Astrocyte (in vitro differentiated cells and primary cell): ENCODE data around the gene METTL1. TPM values are rescaled to one million over a fixed set of nuclear protein-coding genes. Genes with fewer than 3 reads are reported as not detected.
A peak's percentile ranks its signal among the peaks of the same experiment; 100 is the strongest.

ENCODE experiments used
- DNase-seq: peaks from one replicate; pipeline ENCODE4 v3.0.0-alpha.2; 2010; ENCODE audit warnings: low read depth
- FAIRE-seq: peaks from 2 replicates; lab custom pipeline; 2011; peaks lifted over from hg19 to GRCh38; lab: Jason Lieb, UNC
- H2AFZ ChIP-seq: 2 replicates; pipeline ENCODE4 v1.6.0; 2012; ENCODE audit warnings: low read depth, low read length, inconsistent platforms
- H3K27ac ChIP-seq: 2 replicates; pipeline ENCODE4 v1.5.1; 2011; ENCODE audit warnings: low read depth, low read length, inconsistent platforms
- H3K27me3 ChIP-seq: 2 replicates; pipeline ENCODE4 v1.6.0; 2011; ENCODE audit warnings: low read length, inconsistent platforms; ENCODE audit not compliant: insufficient read depth
- H3K36me3 ChIP-seq: 2 replicates; pipeline ENCODE4 v1.5.1; 2011; ENCODE audit warnings: low read length, inconsistent platforms; ENCODE audit not compliant: insufficient read depth
- H3K4me1 ChIP-seq: 2 replicates; pipeline ENCODE4 v1.5.1; 2011; ENCODE audit warnings: low read length, inconsistent platforms; ENCODE audit not compliant: insufficient read depth
- H3K4me2 ChIP-seq: 2 replicates; pipeline ENCODE4 v1.6.0; 2012; ENCODE audit warnings: low read length, inconsistent platforms
- H3K4me3 ChIP-seq: 2 replicates; pipeline ENCODE4 v1.5.1; 2011; ENCODE audit warnings: low read depth, mild to moderate bottlenecking, low read length, inconsistent platforms; ENCODE audit not compliant: insufficient read depth
- H3K79me2 ChIP-seq: 2 replicates; pipeline ENCODE4 v1.6.0; 2012; ENCODE audit warnings: mild to moderate bottlenecking, low read length, inconsistent platforms; ENCODE audit not compliant: insufficient read depth
- H3K9ac ChIP-seq: 2 replicates; pipeline ENCODE4 v1.6.0; 2012; ENCODE audit warnings: mild to moderate bottlenecking, low read length, inconsistent platforms
- H3K9me3 ChIP-seq: 2 replicates; pipeline ENCODE4 v1.5.1; 2012; ENCODE audit warnings: low read depth, mild to moderate bottlenecking, low read length, inconsistent platforms; ENCODE audit not compliant: insufficient read depth
- H4K20me1 ChIP-seq: 2 replicates; pipeline ENCODE4 v1.6.0; 2012; ENCODE audit warnings: low read length, inconsistent platforms; ENCODE audit not compliant: insufficient read depth
- H3K27ac Mint-ChIP-seq: one replicate; pipeline ENCODE4 v1.8.0; 2021; ENCODE audit warnings: mild to moderate bottlenecking, mixed read lengths; ENCODE audit not compliant: unreplicated experiment
- H3K27me3 Mint-ChIP-seq: one replicate; pipeline ENCODE4 v1.8.0; 2021; ENCODE audit warnings: low read depth, mixed read lengths; ENCODE audit not compliant: unreplicated experiment
- H3K36me3 Mint-ChIP-seq: one replicate; pipeline ENCODE4 v1.8.0; 2021; ENCODE audit warnings: low read depth, mixed read lengths; ENCODE audit not compliant: unreplicated experiment
- H3K4me1 Mint-ChIP-seq: one replicate; pipeline ENCODE4 v1.8.0; 2021; ENCODE audit warnings: low read depth, mixed read lengths; ENCODE audit not compliant: unreplicated experiment
- H3K4me3 Mint-ChIP-seq: one replicate; pipeline ENCODE4 v1.8.0; 2021; ENCODE audit warnings: mild to moderate bottlenecking, moderate library complexity, mixed read lengths; ENCODE audit not compliant: unreplicated experiment
- H3K9me3 Mint-ChIP-seq: one replicate; pipeline ENCODE4 v1.8.0; 2021; ENCODE audit warnings: mild to moderate bottlenecking, mixed read lengths; ENCODE audit not compliant: unreplicated experiment
- CTCF ChIP-seq: IDR thresholded peaks from 2 replicates; pipeline ENCODE4 v1.5.1; 2011; ENCODE audit warnings: low read depth, mild to moderate bottlenecking, inconsistent platforms, low read length, moderate library complexity; ENCODE audit not compliant: insufficient read depth
- EZH2 ChIP-seq: IDR thresholded peaks from 2 replicates; pipeline ENCODE4 v1.6.1; 2012; ENCODE audit warnings: mild to moderate bottlenecking, low read length, inconsistent platforms; ENCODE audit not compliant: insufficient read depth
- total RNA-seq: library from RNA; stranded (reverse); gene quantifications from 2 replicates; pipeline ENCODE4 v1.2.1, GENCODE V29; 2021

The METTL1 gene
- total RNA-seq, 1 donor from 2014 or later = 21.1 TPM

GRCh38 chr12:57811028-57811755, 39.3 kb upstream of the METTL1 start:
- Histone ChIP-seq H3K27me3 (no peaks in the 10 kb centered on the region), H3K79me2 (no peaks in the 10 kb centered on the region), H3K9ac (no peak overlapping the region), H4K20me1 (peaks cover 18% of the 10 kb centered on the region), H3K36me3 (peaks cover 12% of the 10 kb centered on the region), H2AFZ (no peak overlapping the region), H3K4me3 (no peak overlapping the region), H3K9me3 (no peaks in the 10 kb centered on the region), H3K4me1 (peaks cover 16% of the 10 kb centered on the region), H3K4me2 (no peak overlapping the region), H3K27ac (no peak overlapping the region)
- Mint-ChIP-seq H3K27ac (no peak overlapping the region), H3K4me3 (no peak overlapping the region), H3K27me3 (no peaks in the 10 kb centered on the region), H3K4me1 (peaks cover 11% of the 10 kb centered on the region), H3K36me3 (peaks cover 28% of the 10 kb centered on the region), H3K9me3 (no peaks in the 10 kb centered on the region)
- TF ChIP-seq EZH2 = no peak
- FAIRE-seq = no peak
- DNase-seq = no peak

GRCh38 chr12:57810450-57810849, 38.5 kb upstream of the METTL1 start:
- Histone ChIP-seq H3K27ac (no peak overlapping the region), H4K20me1 (peaks cover 11% of the 10 kb centered on the region), H3K9ac (no peak overlapping the region), H3K4me2 (no peak overlapping the region), H3K4me1 (peaks cover 16% of the 10 kb centered on the region), H3K4me3 (no peak overlapping the region), H2AFZ (no peak overlapping the region), H3K9me3 (no peaks in the 10 kb centered on the region), H3K79me2 (no peaks in the 10 kb centered on the region), H3K36me3 (peaks cover 12% of the 10 kb centered on the region), H3K27me3 (no peaks in the 10 kb centered on the region)
- H3K4me1 Mint-ChIP-seq = peaks cover 11% of the 10 kb centered on the region
- H3K4me3 Mint-ChIP-seq = no peak overlapping the region
- H3K27me3 Mint-ChIP-seq = no peaks in the 10 kb centered on the region
- peak; percentile 13 for FAIRE-seq
- peak; percentile 58 for DNase-seq
- no peaks in the 10 kb centered on the region for H3K9me3 Mint-ChIP-seq
- TF ChIP-seq CTCF (no peak), EZH2 (no peak)
- peaks cover 26% of the 10 kb centered on the region for H3K36me3 Mint-ChIP-seq
- H3K27ac Mint-ChIP-seq = no peak overlapping the region

DNA sequence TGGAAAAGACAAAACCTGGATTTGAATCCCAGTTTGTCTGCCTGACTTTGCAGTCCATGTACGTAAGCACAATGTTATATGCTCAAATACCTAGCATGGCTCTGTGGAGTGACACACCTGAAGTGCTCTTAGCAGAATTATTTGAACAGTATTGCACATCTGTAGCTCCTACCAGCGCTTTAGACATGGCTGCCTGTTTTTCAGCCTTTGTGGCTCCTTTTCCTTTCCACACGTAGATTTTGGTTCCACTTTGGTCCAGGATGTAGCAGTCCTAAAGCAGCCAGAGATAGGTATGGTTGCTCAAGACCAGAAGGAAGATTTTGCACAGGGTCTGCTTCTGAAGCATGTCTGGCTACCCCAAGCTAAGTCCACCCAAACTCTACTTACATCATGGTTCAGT, 37.5 kb upstream of the METTL1 start:
- no peaks in the 10 kb centered on the region for H3K9me3 Mint-ChIP-seq

More for the DNA sequence above, 37.5 kb upstream of the METTL1 start:
- TF ChIP-seq EZH2 (no peak), CTCF (no peak)
- Mint-ChIP-seq H3K27ac (no peak overlapping the region), H3K27me3 (no peaks in the 10 kb centered on the region), H3K4me1 (peaks cover 10% of the 10 kb centered on the region), H3K36me3 (peaks cover 26% of the 10 kb centered on the region), H3K4me3 (no peak overlapping the region)
- DNase-seq (no peak), FAIRE-seq (no peak)
- H3K27me3 ChIP-seq = no peaks in the 10 kb centered on the region
- peaks cover 9% of the 10 kb centered on the region for H4K20me1 ChIP-seq
- no peaks in the 10 kb centered on the region for H3K79me2 ChIP-seq
- H3K27ac ChIP-seq = no peak overlapping the region
- H3K4me2 ChIP-seq = no peak overlapping the region
- H3K9me3 ChIP-seq = no peaks in the 10 kb centered on the region
- peaks cover 12% of the 10 kb centered on the region for H3K36me3 ChIP-seq
- no peak overlapping the region for H3K4me3 ChIP-seq
- no peak overlapping the region for H3K9ac ChIP-seq
- peaks cover 16% of the 10 kb centered on the region for H3K4me1 ChIP-seq
- H2AFZ ChIP-seq = no peak overlapping the region
